ENCODE data around the gene FRAS1.
"Not testable (repeated sequence)": the region's sequence is repeated elsewhere in the genome, so short reads cannot be mapped to it uniquely, and the experiment has no call there.

FRAS1 gene

DNA sequence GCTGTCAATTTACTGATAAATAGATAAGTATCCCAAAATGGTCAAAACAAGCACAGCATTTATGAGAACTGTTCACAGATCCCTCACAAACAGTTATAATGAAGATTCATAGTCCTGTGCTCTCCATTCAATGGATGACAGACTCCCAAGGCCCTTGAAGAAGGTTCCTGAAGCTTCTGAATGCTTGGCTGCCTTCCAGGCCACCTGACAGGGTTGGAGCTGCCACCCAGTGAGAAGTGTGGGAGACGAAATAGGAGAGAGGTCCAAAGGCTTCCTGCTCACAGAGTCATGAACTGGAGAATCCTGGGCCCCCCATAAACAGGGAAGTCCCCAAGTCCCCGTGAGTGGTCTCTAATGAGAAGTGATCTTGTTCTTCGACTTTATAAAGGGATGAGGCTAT is 468.4 kb downstream of the FRAS1 start:
- no peak for DNase-seq

DNA sequence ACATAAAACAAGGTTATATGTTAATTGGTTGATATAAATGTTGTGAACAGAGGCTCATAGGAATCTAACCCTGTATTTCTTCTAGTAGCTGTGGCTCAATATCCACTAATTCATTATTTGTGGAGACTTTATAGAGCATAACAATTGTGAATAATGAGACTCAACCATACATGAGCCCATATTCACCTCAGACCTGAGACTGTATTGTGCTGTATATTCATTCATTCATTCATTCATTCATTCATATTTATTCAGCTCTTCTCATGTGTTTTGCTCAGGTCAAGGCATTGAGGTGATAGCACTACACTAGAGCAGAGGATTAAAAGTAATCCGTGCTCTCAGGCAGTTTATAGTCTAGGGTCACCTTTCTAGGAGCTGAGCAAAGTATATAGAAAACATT is 470.0 kb downstream of the FRAS1 start:
- DNase-seq = no peak

DNA sequence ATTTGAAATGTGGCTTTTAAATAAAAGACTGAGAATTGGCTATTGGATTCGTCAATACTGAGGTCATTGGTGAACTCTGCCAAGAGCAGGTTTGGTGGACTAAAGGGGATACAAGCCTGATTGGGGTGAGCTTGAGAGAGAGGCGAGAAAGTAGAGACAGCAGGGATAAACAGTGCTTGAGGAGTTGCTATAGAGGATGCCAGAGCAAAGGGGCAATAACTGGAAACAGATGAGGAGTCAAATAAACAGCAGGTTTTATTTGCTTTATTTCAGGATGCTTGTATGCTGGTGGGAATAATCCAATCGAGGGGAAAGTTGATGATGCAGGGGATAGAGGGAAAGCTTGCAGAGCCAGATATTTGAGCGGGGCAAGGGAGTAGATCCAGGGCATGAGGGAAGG is 470.4 kb downstream of the FRAS1 start:
- no peak for DNase-seq

DNA sequence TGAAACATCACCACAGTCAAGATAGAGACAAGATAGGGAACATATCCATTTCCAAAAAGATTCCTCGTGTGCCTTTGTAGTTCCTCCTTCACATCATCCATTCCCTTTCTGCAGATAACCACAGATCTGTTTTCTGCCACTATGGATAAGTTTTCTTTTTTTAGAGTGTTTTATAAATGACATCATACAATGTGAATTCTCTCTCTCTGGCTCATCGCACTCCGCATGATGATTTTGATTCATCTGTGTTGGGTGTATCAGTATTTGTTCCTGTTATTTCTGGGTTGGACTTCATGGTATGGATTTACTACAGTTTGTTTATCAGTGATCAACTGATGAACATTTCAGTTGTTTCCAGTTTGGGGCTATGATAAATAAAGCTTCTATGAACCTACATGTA is 471.2 kb downstream of the FRAS1 start:
- DNase-seq = no peak

DNA sequence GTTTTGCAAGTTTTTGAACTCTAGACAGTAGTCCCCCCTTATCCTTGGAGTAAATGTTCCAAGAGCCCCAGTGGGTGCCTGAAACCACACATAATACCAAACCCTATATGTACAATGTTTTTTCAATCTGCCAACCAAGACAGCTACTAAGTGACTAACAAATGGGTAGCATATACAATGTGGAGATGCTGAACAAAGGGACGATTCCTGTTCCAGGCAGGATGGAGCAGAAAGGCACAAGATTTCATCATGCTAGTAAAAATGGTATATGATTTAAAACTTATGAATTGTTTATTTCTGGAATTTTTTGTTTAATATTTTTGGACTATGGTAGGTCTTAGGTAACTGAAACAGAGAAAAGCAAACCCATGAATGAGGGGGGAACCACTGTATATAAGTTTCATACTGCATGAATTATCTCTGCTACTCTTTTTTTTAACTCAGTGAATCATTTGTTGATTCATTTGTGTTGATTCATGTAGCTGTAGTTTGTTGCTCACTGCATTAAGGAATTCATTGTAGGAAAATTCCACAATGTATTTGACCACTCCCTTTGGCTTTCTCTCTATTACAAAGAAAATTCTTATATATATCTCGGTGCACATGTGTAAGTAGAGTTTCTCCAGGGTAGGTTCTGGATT is 472.6 kb downstream of the FRAS1 start:
- no peak for DNase-seq

DNA sequence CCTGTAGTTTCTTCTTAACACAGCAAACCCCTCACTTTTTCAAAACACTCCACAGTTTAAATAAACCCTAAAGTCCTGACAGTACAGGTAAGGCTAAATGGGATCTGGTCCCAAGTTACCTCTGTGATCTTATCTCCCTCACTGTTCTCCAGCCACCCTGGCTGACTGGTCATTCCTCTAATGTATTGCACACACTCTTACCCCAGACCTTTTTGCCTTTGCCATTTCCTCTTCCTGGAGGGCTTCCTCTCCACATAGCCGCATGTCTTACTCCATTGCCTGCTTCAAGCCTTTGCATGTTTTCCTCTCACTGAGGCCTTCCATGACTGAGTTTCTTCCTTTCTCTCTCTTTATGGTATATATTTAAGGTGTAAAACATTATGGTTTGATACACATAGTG is 474.9 kb downstream of the FRAS1 start:
- DNase-seq = no peak

DNA sequence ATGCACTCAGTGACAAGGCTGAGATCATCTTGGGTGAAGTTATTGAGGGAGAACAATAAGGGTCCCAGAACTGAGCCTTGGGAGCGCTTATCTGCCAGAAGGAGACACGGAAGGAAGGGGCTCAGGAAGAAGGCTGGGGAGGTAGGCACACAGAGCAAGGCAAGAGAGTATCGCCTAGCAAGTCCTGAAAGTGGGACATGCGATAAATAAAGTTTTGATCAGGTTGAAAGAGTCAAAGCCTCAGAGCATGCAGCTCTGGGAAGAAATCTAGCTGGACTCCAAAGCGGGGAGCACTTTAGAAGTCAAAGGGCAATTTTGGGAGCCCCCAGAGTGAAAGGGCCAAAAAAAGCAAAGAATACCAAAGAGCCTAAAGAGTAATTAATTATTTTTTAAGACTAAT is 476.7 kb downstream of the FRAS1 start:
- no peak for DNase-seq

DNA sequence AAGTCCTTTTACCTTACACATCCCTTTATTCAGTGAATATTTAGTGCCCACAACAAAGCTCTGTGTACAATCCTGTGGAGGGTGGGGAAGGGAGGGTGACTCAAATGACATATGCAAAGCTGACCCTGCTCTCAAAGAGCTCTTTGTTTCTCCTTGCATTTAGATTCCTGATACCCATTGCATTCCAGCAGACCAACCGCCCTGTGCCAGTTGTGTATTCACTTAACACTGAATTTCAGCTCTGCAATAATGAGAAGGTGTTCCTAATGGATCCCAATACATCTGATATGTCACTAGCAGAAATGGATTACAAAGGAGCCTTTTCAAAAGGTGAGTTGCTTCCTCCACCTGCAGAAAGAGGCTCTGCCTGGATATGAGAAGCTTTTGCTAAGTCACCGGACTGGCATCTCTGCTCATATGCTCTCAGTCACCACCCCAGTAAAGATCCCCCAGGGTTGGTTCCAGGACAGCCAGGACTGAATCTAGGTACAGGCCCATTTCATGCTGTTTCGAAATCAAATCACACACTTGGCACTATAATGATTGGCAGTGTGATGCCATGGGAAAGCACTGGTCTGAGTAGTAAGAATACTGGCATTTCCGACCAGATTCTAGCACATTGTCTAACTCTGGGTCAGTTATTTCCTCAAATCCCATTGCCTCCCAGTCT is 477.3 kb downstream of the FRAS1 start:
- no peak for DNase-seq

DNA sequence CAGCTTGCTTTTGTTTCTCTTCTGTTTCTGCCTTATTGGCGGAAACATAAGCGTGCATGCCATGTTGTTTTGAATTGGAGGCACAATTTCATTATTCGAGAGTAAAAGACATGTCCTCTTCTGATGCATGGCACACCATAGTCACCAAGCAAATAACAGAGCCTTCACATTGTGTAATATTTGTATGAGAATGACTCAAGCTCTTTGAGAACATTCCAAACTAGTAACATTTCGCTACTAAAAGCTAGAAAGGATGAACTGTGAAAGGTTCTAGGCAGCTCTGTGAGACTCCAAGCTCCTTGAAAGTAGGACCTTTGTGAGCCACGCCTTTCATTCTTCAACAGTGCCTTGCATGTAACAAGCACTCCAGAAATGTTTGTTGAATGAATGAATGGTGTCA is 485.2 kb downstream of the FRAS1 start:
- no peak for DNase-seq

DNA sequence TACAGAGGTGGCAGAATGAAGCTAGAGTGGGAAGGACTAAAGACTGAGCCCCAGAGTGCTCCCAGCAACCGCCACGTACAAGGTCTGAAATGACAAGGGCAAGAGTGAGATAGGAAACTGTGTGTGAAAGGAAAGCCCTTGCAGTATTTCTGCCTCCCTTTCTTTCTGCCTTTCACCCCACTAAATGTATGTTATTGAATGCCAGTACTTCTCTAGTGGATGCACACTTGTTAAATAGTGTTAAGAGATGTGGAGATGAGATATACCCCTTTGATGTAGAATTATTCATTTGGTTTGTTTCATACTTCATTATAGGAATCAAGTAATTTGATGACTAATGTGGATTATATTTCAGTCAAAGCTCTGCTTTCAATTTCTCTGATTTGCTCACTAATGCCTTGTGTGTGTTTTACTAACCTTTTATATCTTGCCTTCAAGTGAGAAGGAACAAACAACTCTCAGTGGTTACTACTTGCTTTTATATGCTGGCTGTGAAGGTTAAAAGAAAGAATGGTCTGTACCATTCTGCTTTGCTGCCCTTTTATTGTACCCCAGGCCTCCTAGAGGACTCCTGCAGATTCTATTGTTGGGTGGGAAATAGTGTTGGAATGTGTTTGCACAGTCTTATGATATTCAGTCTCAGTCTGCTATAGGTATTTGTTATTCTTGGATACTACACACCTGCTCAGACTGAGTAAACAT is 486.5 kb downstream of the FRAS1 start:
- peak; percentile 3 for DNase-seq

DNA sequence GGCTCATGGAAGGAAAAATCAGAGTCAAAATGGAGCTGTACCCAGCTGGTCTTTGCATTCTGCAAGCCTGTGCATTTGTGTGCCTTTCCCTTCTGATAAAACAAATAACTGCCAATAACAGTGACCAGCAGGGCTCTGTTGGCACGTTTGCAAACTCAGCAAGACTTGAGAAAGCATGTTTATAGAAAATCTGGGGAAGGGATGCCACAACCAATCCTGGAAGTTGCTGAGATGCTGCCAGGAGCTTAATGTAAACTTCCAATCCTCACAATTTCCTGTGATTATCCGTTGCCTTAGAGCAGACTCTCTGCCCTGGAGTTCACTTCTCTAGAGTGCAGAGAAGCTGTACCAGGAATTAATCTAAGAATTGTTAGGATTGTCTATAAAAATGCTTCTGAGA is 487.6 kb downstream of the FRAS1 start:
- DNase-seq = no peak

DNA sequence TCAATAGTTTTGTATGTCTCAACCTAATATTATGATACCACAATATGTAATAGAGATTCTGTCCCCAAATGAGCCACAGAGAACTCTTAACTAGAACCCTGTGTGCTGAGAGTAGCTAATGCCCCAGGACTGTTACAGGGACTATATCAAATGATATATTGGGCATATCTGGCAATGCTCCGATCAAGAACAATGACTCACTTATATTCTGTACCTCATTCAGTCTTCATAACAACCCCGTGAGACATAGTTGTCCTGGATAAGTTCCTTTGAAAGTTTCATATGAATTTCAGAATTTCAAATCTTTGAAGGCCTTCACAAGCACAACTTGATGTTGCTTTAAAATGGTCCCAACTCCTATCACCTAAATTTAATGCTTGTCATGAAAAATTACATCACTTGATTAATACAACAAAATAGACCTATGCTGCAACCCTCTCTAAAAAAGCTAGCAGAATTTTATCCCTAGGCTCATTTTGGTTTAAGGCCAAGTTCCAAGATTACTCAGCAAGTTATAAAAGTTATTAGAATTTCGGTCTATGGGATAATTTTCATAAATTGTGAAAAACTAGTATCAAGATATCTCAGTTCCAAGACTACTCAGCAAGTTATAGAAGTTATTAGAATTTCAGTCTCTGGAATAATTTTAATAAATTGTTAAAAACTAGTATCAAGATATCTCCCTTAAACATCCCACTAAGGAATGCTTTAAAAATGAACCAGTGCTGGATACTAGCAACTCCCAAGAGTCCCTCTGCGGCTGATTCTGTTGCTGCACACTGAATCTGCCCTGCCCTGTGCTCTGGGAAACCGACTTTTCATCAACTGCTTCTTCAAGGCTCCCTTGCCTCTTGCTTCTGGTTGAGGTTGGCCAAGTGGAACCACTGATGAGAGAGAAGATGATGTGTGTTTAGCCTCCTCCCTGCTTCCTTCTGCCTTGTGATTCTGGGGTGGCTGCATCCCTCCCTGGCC is 488.4 kb downstream of the FRAS1 start:
- DNase-seq = no peak

DNA sequence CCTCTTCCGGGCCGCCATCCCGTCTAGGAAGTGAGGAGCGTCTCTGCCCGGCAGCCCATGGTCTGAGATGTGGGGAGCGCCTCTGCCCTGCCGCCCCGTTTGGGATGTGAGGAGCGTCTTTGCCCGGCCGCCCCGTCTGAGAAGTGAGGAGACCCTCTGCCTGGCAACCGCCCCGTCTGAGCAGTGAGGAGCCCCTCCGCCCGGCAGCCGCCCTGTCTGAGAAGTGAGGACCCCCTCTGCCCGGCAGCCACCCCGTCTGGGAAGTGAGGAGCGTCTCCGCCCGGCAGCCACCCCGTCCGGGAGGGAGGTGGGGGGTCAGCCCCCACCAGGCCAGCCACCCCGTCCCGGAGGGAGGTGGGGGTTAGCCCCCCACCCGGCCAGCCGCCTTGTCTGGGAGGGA is 490.8 kb downstream of the FRAS1 start:
- not testable (repeated sequence) for DNase-seq

DNA sequence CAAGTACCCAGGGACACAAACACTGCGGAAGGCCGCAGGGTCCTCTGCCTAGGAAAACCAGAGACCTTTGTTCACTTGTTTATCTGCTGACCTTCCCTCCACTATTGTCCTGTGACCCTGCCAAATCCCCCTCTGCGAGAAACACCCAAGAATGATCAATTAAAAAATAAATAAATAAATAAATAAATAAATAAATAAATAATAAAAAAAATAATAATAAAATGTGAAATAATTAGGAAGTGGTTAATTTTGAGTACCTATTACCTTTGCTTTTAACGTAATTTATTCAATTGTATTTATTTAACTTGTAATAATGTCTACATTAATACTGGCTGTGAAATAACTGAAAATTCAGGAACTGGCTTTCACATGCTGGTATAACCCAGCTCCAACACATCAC is 491.8 kb downstream of the FRAS1 start:
- not testable (repeated sequence) for DNase-seq

DNA sequence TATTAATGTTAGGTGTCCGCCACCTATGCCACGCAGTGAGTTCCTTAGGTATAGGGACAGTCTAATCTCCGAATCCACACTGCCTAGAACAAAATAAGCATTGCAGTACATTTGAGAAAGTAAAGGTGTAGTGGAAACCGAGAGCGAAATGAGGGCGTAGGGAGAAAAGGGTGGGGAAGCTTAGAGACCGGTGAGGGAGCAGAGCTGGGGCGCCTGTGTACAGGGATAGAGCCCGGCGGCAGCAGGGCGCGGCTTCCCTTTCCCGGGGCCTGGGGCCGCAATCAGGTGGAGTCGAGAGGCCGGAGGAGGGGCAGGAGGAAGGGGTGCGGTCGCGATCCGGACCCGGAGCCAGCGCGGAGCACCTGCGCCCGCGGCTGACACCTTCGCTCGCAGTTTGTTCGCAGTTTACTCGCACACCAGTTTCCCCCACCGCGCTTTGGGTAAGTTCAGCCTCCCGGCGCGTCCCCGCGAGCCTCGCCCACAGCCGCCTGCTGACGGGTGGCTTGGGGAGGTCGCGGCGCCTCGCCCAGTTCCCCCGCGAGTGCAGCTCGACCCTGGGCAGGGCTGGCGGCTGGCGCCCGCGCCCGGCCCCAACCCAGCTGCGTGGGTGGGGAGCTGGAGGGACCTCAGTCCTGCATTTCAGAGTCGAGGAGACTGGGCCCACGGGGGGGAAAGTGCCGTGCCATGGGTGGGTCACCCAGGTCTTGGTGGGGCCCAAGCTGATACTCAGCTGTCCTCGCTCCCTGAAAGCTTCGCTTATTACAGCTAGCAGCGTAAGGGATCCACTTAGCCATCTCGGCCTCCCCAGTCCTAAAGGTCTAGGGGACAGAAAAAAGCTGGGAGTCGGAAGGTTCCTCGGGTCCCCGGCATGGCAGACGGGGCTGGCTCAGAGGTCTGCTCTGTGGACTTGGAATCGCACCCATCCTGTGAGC is 494.6 kb downstream of the FRAS1 start, which contains the start of gene ANXA3:
TSS of gene ANXA3 (plus strand) at position 351 of the 932 bp plus-strand sequence. CDS start 2,704 bp downstream, outside the sequence.
- DNase-seq = peak; percentile 14

DNA sequence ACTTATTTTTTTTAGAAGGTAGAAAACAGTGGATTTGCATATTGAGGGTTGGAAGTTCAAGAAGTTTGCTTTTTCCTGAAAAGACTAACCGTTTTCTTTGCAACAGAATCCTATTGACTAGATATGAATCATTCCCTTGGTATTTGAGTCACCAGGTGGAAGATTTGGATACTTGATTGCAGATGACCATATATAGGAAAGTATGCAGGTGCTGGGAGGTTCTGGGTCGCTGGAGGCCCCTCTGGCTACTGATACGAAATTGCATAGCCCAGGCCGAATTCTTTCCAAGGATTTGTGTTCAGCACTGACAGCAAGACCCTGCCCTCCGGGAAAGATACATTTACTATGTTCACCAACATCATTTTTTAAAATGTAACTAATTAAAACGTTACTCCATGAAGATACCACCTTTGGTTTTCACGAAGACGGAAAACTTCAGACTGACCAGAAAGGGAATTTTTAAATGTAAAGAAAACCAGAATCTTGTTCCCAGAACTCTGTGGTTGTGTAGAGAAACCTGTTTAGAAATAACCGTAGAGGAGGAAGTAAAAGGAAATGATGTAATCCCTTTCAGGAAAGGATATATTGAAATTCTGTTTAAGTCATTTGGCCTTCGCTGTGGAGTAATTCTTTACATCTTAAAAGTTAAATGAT is 495.4 kb downstream of the FRAS1 start:
- DNase-seq = peak; percentile 9

DNA sequence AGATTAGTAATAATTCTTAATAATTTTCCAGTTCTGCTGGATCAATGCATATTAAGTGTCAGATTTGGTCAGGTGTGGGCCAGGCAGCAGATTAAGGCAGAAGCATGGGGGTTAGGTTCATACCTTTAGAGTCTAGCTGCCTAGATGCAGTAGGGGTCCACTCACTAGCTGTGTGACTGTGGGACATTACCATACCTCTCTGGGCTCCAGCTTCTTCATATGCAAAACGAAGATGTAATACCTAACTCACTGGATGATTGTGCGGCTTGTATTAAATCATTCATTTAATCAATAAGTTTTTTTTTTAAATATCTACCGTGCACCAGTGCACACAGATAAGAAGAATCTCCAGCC is 495.9 kb downstream of the FRAS1 start:
- no peak for DNase-seq

DNA sequence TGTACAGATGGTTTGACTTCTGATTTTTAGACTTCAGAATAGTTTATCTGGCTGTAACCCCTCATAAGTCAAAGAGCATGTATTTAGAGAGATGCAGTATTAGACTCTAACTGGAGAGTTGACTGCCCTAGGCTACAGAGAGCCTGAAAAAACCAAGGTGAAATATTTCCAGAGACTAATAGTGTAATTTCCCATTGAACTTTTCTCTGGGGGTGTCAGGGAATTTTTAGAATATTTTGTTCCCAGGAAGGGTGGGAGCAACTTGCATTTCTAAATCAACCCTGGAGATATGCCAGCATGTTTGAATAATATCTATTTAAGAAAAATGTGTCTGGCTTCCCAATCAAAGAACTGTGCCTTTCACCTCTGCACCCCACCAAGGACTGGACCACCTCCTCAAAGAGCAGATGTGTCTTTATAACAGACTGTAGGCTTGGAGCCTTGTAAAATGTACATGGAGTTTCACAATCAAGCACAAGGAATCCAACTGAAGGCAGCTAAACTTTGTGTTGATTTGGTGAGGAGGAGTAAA is 496.5 kb downstream of the FRAS1 start:
- no peak for DNase-seq

DNA sequence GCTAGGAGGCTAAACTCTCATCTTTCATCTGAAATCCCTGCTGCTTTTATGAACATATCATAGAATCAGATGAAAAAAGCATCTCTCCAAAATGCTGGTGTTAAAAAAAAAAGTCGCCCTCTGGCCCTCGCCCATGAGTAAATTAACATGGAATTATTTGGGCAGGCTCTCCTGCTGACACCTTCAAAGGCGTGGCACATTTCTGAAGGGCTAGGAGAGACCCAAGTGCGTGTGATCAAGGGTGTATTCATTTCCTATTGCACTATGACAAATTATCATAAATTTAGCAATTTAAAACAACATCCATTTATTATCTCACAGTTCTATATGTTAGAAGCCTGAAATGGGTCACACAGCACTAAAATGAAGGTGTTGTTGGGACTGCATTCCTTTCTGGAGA is 499.5 kb downstream of the FRAS1 start:
- DNase-seq = no peak

DNA sequence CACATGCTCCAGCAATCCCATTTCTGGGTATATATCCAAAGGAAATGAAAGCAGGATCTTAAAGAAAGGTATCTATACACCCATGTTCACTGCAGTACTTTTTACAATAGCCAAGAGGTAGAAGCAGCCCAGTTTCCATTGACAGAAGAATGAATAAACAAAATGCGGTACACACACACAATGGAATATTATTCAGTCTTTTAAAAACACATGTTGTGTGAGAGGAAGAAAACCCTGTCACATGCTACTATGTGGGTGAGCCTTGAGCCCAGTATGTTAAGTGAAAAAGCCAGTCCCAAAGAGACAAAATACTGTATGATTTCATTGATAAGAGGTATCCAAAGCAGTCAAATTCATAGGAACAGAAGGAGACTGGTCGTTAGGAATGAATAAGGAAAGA is 500.7 kb downstream of the FRAS1 start:
- DNase-seq = no peak

DNA sequence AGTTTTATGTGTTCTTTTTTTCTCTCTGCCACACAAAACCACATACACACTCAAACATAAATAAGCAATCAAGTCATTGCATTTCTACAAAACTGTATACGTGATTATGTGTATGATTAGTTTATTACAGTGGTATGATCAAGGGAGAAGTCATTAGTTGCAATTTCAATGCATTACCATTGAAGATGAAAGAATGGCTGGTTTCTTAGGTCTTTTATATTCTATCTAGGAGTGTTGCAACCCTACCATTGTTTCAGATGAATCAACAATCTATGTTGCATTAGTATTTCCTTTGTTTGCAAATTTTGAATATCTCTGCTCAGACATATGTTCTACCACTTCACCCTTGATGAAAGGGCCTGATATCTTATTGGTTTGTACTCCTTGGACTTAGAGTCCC is 501.3 kb downstream of the FRAS1 start:
- no peak for DNase-seq

Measured in activated CD4-positive, alpha-beta T cell treated with anti-CD3 and anti-CD28 coated beads, Interleukin-2, Interleukin-6, amounts not matched to agents 100 ng/mL and 50 ng/mL, durations not matched to agents 16 hours and 8 hours (primary cell).